Measurements from ENCODE around the gene NPSR1.

NPSR1 gene

GRCh38 chr7:34889951-34890350, 231.9 kb downstream of the NPSR1 start:
- in situ Hi-C loops (cut with HindIII; ENCODE audit: low pct_ligation_motif_present, low pct_unique_long_range_greater_than_20kb, low sequenced_read_pairs), result no loop called here
- DNase-seq, result no peak

GRCh38 chr7:34895202-34895601, 237.2 kb downstream of the NPSR1 start:
- DNase-seq, result no peak
- in situ Hi-C loops (cut with HindIII; ENCODE audit: low pct_ligation_motif_present, low pct_unique_long_range_greater_than_20kb, low sequenced_read_pairs), result no loop called here

All from ACHN (cell line).